H1 (cell line): ENCODE measurements around the gene SLC39A10. TPM values are rescaled to one million over a fixed set of nuclear protein-coding genes. Genes with fewer than 3 reads are reported as not detected.

ENCODE experiments used
- CTCF ChIA-PET: fragments of 300-600 bp; sonication (Branson Sonifier 250); formaldehyde crosslinking; loops from one replicate; lab custom pipeline; 2021; ENCODE audit not compliant: partially characterized antibody; lab: Charles Lee
- POLR2A ChIA-PET: fragments of 300-600 bp; sonication (Branson Sonifier 250); formaldehyde crosslinking; loops from one replicate; lab custom pipeline; 2021; ENCODE audit warnings: inconsistent platforms; ENCODE audit not compliant: partially characterized antibody; lab: Charles Lee
- DNase-seq, 2 experiments: peaks; one replicate each; pipeline versions ENCODE4 v3.0.0 to v3.0.0-alpha.2; 2010 to 2022; ENCODE audit warnings: low spot score in 2 of 2, low read depth in 1 of 2, mixed read lengths in 1 of 2
- FAIRE-seq: peaks from 2 replicates; lab custom pipeline; 2011; peaks lifted over from hg19 to GRCh38; lab: Jason Lieb, UNC
- H2AFZ ChIP-seq: 2 replicates; pipeline ENCODE4 v1.8.1; 2012; ENCODE audit warnings: low read length, inconsistent platforms
- H2AK5ac ChIP-seq: 2 replicates; pipeline ENCODE4 v1.6.1; 2013; ENCODE audit warnings: low read depth, low read length
- H2BK120ac ChIP-seq: replicated peaks from 2 replicates; pipeline ENCODE3; 2013; ENCODE audit warnings: low read depth, low read length, inconsistent platforms
- H2BK12ac ChIP-seq: 2 replicates; pipeline ENCODE4 v1.6.1; 2013; ENCODE audit warnings: low read depth, low read length
- H2BK15ac ChIP-seq: 2 replicates; pipeline ENCODE4 v1.6.1; 2013; ENCODE audit warnings: low read length
- H2BK20ac ChIP-seq: 2 replicates; pipeline ENCODE4 v1.6.1; 2013; ENCODE audit warnings: low read length
- H2BK5ac ChIP-seq: 2 replicates; pipeline ENCODE4 v1.6.1; 2013; ENCODE audit warnings: low read depth, low read length
- H3K14ac ChIP-seq: 2 replicates; pipeline ENCODE4 v1.6.1; 2013; ENCODE audit warnings: inconsistent platforms; ENCODE audit not compliant: insufficient read length
- H3K18ac ChIP-seq: 2 replicates; pipeline ENCODE4 v1.6.1; 2013; ENCODE audit warnings: low read length; ENCODE audit errors: extremely low read depth
- H3K23ac ChIP-seq: 2 replicates; pipeline ENCODE4 v1.6.1; 2013; ENCODE audit warnings: inconsistent platforms; ENCODE audit not compliant: insufficient read length
- H3K23me2 ChIP-seq: 2 replicates; pipeline ENCODE4 v1.6.1; 2013; ENCODE audit warnings: low read depth, low read length
- H3K27ac ChIP-seq: 2 replicates; pipeline ENCODE4 v1.6.1; 2011; ENCODE audit warnings: low read depth, low read length, inconsistent platforms
- H3K27me3 ChIP-seq, 4 experiments: replicated peaks in 1 of 4; 1 replicate in 1 of 4; 2 replicates in 3 of 4; pipeline versions ENCODE4 v1.6.1 to v1.8.1; 2011 to 2013; ENCODE audit warnings: low read length in 3 of 4, mild to moderate bottlenecking in 3 of 4, inconsistent platforms in 2 of 4, mixed read lengths in 2 of 4, moderate library complexity in 1 of 4; ENCODE audit not compliant: control insufficient read depth in 3 of 4, insufficient read depth in 3 of 4; ENCODE audit errors: extremely low read depth in 1 of 4
- H3K36me3 ChIP-seq, 4 experiments: 2 replicates each; pipeline versions ENCODE4 v1.6.1 to v1.8.1; 2011 to 2013; ENCODE audit warnings: mild to moderate bottlenecking in 4 of 4, low read length in 3 of 4, moderate library complexity in 2 of 4, control low read depth in 1 of 4, inconsistent platforms in 1 of 4; ENCODE audit not compliant: insufficient read depth in 4 of 4, control insufficient read depth in 2 of 4
- H3K4ac ChIP-seq: replicated peaks from 2 replicates; pipeline ENCODE3; 2013; ENCODE audit warnings: low read length, low read depth, mixed read lengths, inconsistent platforms; ENCODE audit not compliant: insufficient read length
- H3K4me1 ChIP-seq, 4 experiments: replicated peaks in 1 of 4; 1 replicate in 1 of 4; 2 replicates in 3 of 4; pipeline versions ENCODE4 v1.6.1 to v1.8.1; 2011 to 2013; ENCODE audit warnings: low read length in 3 of 4, inconsistent platforms in 2 of 4, mixed read lengths in 1 of 4; ENCODE audit not compliant: insufficient read depth in 4 of 4, control insufficient read depth in 3 of 4
- H3K4me2 ChIP-seq, 2 experiments: 2 replicates each; pipeline versions ENCODE4 v1.6.1 to v1.8.1; 2011 to 2013; ENCODE audit warnings: low read depth in 2 of 2, low read length in 2 of 2, control low read depth in 1 of 2, inconsistent platforms in 1 of 2, mild to moderate bottlenecking in 1 of 2; ENCODE audit not compliant: insufficient read depth in 1 of 2
- H3K4me3 ChIP-seq, 4 experiments: fragments of 200-600, 300-600 bp in 1 of 4; sonication (generic), shearing (Covaris generic), sonication (Bioruptor Twin) in 1 of 4; 2 replicates each; pipeline versions ENCODE4 v1.5.1 to v1.8.1; 2011 to 2016; ENCODE audit warnings: low read length in 4 of 4, low read depth in 3 of 4, control low read depth in 2 of 4, inconsistent platforms in 2 of 4, mild to moderate bottlenecking in 2 of 4, mixed read lengths in 1 of 4, moderate library complexity in 1 of 4; ENCODE audit not compliant: insufficient read depth in 2 of 4; ENCODE audit errors: extremely low read depth in 1 of 4
- H3K56ac ChIP-seq: replicated peaks from 2 replicates; pipeline ENCODE3; 2013; ENCODE audit warnings: low read depth, mild to moderate bottlenecking, mixed read lengths, low read length, inconsistent platforms; ENCODE audit not compliant: insufficient read length
- H3K79me1 ChIP-seq: 2 replicates; pipeline ENCODE4 v1.6.1; 2013; ENCODE audit warnings: low read depth, low read length, control low read depth
- H3K79me2 ChIP-seq, 2 experiments: 2 replicates each; pipeline versions ENCODE4 v1.6.1 to v1.8.1; 2012 to 2013; ENCODE audit warnings: low read length in 2 of 2, mild to moderate bottlenecking in 2 of 2, inconsistent platforms in 1 of 2; ENCODE audit not compliant: insufficient read depth in 2 of 2, control insufficient read depth in 1 of 2
- H3K9ac ChIP-seq, 4 experiments: replicated peaks in 1 of 4; 1 replicate in 1 of 4; 2 replicates in 3 of 4; pipeline versions ENCODE4 v1.6.1 to v1.8.1; 2011 to 2013; ENCODE audit warnings: low read depth in 3 of 4, low read length in 3 of 4, control low read depth in 2 of 4, mild to moderate bottlenecking in 2 of 4, moderate library complexity in 2 of 4, inconsistent platforms in 1 of 4; ENCODE audit errors: extremely low read depth in 1 of 4
- H3K9me3 ChIP-seq, 2 experiments: 2 replicates each; pipeline versions ENCODE4 v1.6.1 to v1.8.1; 2012 to 2013; ENCODE audit warnings: mild to moderate bottlenecking in 2 of 2, moderate library complexity in 2 of 2, control low read depth in 1 of 2, inconsistent platforms in 1 of 2, low read depth in 1 of 2, low read length in 1 of 2, mixed read lengths in 1 of 2; ENCODE audit not compliant: insufficient read depth in 2 of 2
- H4K20me1 ChIP-seq, 2 experiments: replicated peaks in 1 of 2; 2 replicates each; pipeline versions ENCODE3 to v1.8.1; 2011 to 2013; ENCODE audit warnings: inconsistent platforms in 2 of 2, low read length in 2 of 2, mild to moderate bottlenecking in 1 of 2; ENCODE audit not compliant: insufficient read depth in 2 of 2, control insufficient read depth in 1 of 2
- H4K5ac ChIP-seq: 2 replicates; pipeline ENCODE4 v1.6.1; 2013; ENCODE audit warnings: low read length, low read depth, mixed read lengths, inconsistent platforms; ENCODE audit not compliant: insufficient read length
- H4K8ac ChIP-seq: 2 replicates; pipeline ENCODE4 v1.8.0; 2013; ENCODE audit warnings: mild to moderate bottlenecking, moderate library complexity, low read length, inconsistent platforms; ENCODE audit not compliant: insufficient read depth; ENCODE audit errors: extremely low read depth
- H4K91ac ChIP-seq: replicated peaks from 2 replicates; pipeline ENCODE3; 2013; ENCODE audit warnings: low read length, mixed read lengths, inconsistent platforms; ENCODE audit not compliant: insufficient read length
- NANOG ChIP-seq: IDR thresholded peaks from 2 replicates; pipeline ENCODE4 v1.6.1; 2011; ENCODE audit warnings: low read length, low read depth, mild to moderate bottlenecking, inconsistent platforms; ENCODE audit not compliant: insufficient read depth, poor library complexity, severe bottlenecking
- RAD21 ChIP-seq, 2 experiments: IDR thresholded peaks in 1 of 2; conservative IDR thresholded peaks in 1 of 2; 2 replicates each; pipeline ENCODE4 v1.6.1; 2011; ENCODE audit warnings: low read depth in 2 of 2, low read length in 2 of 2, improper control_type of control experiment in 1 of 2, inconsistent platforms in 1 of 2, mild to moderate bottlenecking in 1 of 2, moderate library complexity in 1 of 2
- TCF12 ChIP-seq: IDR thresholded peaks from 2 replicates; pipeline ENCODE4 v1.6.1; 2011; ENCODE audit warnings: low read depth, mild to moderate bottlenecking, low read length
- WGBS, 2 experiments: shearing (Covaris generic) in 1 of 2; methylation state at CpG; one replicate each; pipeline versions ENCODE4 v1.1.6 to v1.1.7; 2013 to 2015; ENCODE audit warnings: low lambda C conversion rate in 2 of 2, mixed read lengths in 2 of 2, inconsistent platforms in 1 of 2, low coverage in 1 of 2, missing lambda C conversion rate in 1 of 2; ENCODE audit not compliant: insufficient replicate concordance in 2 of 2, insufficient coverage in 1 of 2, insufficient read length in 1 of 2; ENCODE audit errors: extremely low coverage in 1 of 2, missing lambda C conversion rate in 1 of 2; 5-methylcytosine and 5-hydroxymethylcytosine counted together
- polyA plus RNA-seq, 7 experiments: library from polyadenylated mRNA; depleted of rRNA in 3 of 7; stranded (reverse) in 5 of 7; unstranded in 2 of 7; fragments of >200 nt in 5 of 7; fragments of 200-250 nt in 2 of 7; gene quantifications; 1 replicate in 5 of 7; 2 replicates in 1 of 7; 4 replicates in 1 of 7; pipeline versions ENCODE4 v1.2.1 to v1.2.3, GENCODE V29; 2011 to 2013; ENCODE audit warnings: missing spikeins in 2 of 7, mixed read lengths in 2 of 7
- total RNA-seq: library from RNA; stranded (reverse); fragmentation: NEBNext Ultra II Directional; extraction: Animal tissue kit (Norgen Biotek cat#: 25700); gene quantifications from 2 replicates; pipeline ENCODE4 v1.2.1, GENCODE V29; 2021
- TF ChIP-seq, protein P1 (sequence below), 3 experiments: IDR thresholded peaks; 1 replicate in 2 of 3; 2 replicates in 1 of 3; pipeline versions ENCODE4 v1.5.1 to v1.6.1; 2011; ENCODE audit warnings: low read length in 3 of 3, mild to moderate bottlenecking in 3 of 3, inconsistent platforms in 2 of 3, low read depth in 1 of 3, moderate library complexity in 1 of 3; ENCODE audit not compliant: insufficient read depth in 1 of 3; ENCODE audit errors: control extremely low read depth in 1 of 3

SLC39A10 gene
- total and polyA plus RNA-seq, 2 of the 8 experiments (the other 6 are each of a cell fraction or from before 2014, with no cell fraction given): 68.1 to 234 TPM

DNA sequence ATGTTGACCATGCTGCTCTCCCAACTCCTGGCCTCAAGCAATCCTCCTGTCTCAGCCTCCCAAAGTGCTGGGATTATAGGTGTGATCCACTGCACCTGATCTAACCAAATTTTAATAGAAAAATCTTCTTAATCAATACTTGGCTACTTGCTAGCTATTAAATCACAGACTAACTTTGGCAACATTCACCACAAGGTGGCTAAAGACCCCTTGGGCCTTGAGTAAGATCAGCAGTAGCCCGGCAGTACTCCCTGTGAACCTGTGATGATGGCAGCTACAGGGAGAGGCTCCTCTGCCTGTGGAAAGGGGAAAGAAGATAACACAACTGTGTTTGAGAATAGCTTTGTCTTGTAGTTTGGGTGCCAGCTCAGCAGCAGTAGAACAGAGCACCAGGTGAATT, 102.9 kb downstream of the SLC39A10 start:
- Histone ChIP-seq H3K27ac (no peak overlapping the region), H2AK5ac (no peak overlapping the region), H2AFZ (no peak overlapping the region), H3K23me2 (no peaks in the 10 kb centered on the region), H3K18ac (no peak overlapping the region), H3K36me3 (no peaks in the 10 kb centered on the region), H3K79me1 (no peaks in the 10 kb centered on the region), H3K14ac (no peak overlapping the region), H2BK20ac (no peak overlapping the region), H3K27me3 (no peaks in the 10 kb centered on the region), H3K9me3 (no peaks in the 10 kb centered on the region; a peak in 1 of 4 replicates), H3K4me1 (no peaks in the 10 kb centered on the region), H4K8ac (no peak overlapping the region), H4K20me1 (no peaks in the 10 kb centered on the region), H2BK12ac (no peak overlapping the region), H3K79me2 (no peaks in the 10 kb centered on the region), H3K56ac (no peak overlapping the region), H3K23ac (no peak overlapping the region), H4K91ac (no peak overlapping the region), H2BK5ac (no peak overlapping the region), H3K4me2 (no peak overlapping the region), H3K4me3 (no peak overlapping the region), H2BK120ac (no peak overlapping the region), H4K5ac (no peak overlapping the region), H3K9ac (no peak overlapping the region), H3K4ac (no peak overlapping the region), H2BK15ac (no peak overlapping the region)
- POLR2A ChIA-PET: no interaction called here
- CTCF ChIA-PET: interaction anchor here (0.6 to 2.0 kb wide), 11 partner anchors 13 to 517 kb away, joined by 3 to 9 read pairs (median 4); partner anchors contain the start of gene DNAH7
- no peak for FAIRE-seq
- no peak for DNase-seq
- TF ChIP-seq NANOG (no peak), TCF12 (no peak), RAD21 (IDR thresholded peaks at IDR 0.05 in 1 of 2, conservative IDR thresholded peaks at IDR 0.05 in 1 of 2; ENCODE audit: low read depth in 2 of 2, low read length in 2 of 2) (peak; percentile 41 to 52; a peak in 3 of 4 replicates)
- TF ChIP-seq, protein P1, sequence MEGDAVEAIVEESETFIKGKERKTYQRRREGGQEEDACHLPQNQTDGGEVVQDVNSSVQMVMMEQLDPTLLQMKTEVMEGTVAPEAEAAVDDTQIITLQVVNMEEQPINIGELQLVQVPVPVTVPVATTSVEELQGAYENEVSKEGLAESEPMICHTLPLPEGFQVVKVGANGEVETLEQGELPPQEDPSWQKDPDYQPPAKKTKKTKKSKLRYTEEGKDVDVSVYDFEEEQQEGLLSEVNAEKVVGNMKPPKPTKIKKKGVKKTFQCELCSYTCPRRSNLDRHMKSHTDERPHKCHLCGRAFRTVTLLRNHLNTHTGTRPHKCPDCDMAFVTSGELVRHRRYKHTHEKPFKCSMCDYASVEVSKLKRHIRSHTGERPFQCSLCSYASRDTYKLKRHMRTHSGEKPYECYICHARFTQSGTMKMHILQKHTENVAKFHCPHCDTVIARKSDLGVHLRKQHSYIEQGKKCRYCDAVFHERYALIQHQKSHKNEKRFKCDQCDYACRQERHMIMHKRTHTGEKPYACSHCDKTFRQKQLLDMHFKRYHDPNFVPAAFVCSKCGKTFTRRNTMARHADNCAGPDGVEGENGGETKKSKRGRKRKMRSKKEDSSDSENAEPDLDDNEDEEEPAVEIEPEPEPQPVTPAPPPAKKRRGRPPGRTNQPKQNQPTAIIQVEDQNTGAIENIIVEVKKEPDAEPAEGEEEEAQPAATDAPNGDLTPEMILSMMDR (IDR thresholded peaks at IDR 0.05; ENCODE audit: control extremely low read depth in 1 of 3, insufficient read depth in 1 of 3, low read depth in 1 of 3, low read length in 3 of 3): peak in 2 of 3 experiments; percentile 5 to 21; a peak in 2 of 4 replicates
- WGBS, 2 experiments: 82% methylated on average over 1 of the region's 1 CpG; no CpG with 5 or more reads in 1 of the 2 experiments
